Measurements from ENCODE around the gene ZSCAN25.
"Not testable (repeated sequence)": the region's sequence is repeated elsewhere in the genome, so short reads cannot be mapped to it uniquely, and the experiment has no call there.

Gene ZSCAN25

DNA sequence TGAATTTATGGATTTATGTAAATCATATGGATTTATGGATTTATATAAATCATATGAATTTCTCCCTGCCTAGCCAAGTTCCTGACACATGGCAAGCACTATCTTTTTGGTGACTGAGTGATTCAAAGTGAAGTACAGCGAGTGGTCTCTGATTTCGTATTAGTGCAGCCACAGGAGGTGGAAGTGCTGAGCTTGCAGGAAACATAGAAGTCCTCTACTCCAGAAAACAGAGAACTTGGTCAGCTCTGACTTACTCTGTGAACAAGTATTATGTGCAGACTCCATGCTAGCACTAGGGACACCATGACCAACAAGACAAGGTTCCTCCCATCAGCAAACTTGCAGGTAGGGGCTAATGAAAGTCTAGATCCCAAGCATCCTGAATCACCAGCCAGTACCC lies 34.5 kb downstream of the ZSCAN25 start:
- no peak for DNase-seq

DNA sequence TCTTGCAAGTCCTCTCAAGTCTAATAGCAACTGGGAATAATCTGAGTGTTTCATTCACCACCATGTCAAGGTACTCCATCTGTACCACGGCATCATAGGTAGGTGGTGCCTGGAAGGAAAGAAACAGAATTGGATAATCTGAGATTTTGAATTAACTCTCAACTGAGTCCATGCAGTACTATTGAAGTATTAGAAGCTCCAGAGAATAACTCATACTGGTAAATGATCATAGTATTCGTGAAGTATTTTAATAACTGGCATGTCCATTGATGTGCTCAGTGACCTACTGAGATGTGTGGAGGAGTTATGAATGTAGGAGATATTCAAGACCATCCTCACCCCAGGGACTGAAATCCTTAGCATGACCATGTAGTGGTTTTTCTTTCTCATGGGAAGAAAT lies 35.9 kb downstream of the ZSCAN25 start:
- DNase-seq, result no peak

DNA sequence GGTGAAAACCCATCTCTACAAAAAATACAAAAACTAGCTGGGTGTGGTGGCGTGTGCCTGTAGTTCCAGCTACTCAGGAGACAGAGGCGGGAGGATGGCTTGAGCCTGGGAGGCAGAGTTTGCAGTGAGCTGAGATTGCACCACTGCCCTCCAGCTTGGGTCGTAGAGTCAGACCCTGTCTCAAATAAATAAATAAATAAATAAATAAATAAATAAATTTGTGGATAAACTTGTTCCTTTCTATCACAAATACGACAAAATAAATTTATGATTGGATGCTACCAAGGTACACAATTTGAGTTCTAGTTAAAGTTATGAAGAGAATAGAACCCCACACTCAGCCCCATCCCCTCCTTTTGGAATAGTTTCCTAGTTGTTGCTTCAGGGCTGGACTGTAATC lies 36.5 kb downstream of the ZSCAN25 start:
- DNase-seq, result not testable (repeated sequence)

- DNase-seq, result no peak
These were observed 37.0 kb downstream of the ZSCAN25 start for GRCh38 chr7:99653754-99654153.

DNA sequence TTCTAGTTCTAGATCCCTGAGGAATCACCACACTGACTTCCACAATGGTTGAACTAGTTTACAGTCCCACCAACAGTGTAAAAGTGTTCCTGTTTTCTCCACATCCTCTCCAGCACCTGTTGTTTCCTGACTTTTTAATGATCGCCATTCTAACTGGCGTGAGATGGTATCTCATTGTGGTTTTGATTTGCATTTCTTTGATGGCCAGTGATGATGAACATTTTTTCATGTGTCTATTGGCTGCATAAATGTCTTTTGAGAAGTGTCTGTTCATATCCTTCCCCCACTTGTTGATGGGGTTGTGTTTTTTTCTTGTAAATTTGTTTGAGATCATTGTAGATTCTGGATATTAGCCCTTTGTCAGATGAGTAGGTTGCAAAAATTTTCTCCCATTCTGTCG lies 37.9 kb downstream of the ZSCAN25 start:
- not testable (repeated sequence) for DNase-seq

- not testable (repeated sequence) for DNase-seq
These were observed 41.1 kb downstream of the ZSCAN25 start for GRCh38 chr7:99657879-99658278.

DNA sequence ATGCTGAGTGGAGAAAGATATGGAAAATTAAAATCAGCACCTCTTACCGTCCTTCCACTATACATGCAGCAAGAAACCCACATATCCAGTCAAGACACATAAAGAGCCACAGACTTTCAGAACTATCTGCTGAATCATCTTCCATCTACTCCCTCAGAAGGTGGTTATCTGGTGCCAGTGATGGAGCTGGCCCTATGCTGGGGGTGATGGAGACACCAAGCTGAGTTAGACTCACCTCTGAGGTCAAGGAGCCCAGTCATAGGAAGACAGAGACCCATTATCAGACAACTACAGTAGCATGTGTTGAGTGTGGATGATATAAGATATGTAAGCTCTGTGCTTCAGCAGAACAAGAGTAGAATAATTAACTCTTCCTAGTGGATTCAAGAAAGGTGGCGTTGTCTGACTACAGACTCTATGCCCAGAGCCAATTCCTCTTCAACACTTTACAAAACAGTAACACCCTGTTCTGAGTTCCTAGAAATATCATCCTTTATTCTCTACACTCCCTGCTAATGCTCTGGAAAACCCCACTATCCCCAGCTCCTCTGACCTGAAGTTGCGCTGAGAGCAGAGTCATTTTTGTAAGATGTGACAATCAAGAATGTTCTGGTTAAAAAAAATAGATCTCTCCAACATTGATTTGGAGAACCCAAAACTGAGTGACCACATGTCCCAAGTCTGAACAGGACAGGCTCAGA lies 48.7 kb downstream of the ZSCAN25 start:
- DNase-seq, result no peak

DNA sequence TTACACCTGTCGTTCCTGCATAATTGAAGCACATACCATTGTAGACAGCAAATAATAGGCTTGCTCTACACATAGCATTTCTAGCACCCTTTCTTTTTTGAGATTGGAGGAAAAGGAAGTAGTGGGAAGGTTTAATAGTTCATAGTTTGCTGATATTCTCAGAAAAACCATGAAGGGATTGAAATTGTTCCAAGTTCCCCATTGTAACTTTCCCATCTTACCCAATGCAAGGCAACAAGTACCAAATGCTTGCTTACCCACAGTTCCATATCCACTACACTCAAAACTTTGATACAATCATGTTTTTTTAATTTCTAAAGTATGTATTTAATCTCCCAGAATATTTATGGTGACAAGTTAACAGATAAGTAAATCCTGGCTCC lies 49.3 kb downstream of the ZSCAN25 start:
- no peak for DNase-seq

DNA sequence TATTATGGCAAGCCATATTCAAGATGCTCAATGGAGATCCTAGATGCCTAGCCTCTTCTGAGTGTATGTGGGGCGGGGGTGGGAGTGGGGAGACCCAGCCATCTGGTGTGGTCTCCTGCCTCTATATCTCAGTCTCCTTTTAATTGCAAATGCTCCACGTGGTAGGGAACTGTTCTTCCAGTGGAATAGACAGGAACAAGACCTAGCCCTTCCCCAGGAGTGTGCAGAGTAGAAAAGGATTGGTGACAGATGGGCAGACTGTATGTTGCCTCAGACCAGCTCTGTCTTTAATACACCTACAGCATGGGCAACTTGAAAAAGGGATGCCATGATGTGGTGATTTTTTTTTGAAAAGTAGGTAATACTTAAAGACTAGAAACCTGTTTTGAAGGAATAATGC lies 50.4 kb downstream of the ZSCAN25 start:
- no peak for DNase-seq

- no peak for DNase-seq
These were observed 51.8 kb downstream of the ZSCAN25 start for GRCh38 chr7:99668541-99668940.

DNA sequence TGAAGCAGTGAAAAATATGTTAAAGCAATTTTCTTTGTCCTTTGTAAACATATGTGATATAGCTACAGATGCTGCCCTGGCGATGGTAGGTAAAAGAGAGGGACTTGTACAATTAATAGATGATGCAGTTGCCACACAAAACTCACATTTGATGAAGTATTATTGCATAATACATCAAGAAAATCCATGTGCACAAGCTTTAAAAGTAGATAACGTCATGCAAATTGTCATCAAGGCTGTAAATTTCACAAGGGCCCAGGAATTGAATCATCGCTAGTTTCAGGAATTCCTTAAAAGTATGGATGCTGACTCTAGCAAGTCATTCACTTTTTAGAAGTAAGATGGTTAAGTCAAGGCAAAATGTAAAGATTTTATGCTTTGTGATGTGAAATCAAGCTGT lies 53.0 kb downstream of the ZSCAN25 start:
- DNase-seq, result no peak

DNA sequence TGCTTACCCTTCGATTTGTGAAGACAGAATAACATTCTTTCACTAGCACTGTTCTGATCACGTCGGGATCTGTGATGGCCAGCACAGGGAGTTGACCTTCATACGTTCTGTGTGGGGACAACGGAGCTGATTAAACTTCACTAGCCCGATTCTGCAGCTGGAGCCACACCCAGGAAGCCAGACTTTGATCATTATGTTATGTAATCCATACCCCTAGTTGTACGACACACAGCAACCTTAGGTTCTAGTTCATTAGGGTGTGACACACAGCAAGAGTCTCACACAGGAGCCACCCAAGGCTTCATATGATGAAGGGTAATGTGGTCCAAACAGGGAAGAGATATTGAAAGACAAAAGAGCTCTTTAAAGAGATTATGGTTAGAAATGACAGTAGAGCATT lies 55.8 kb downstream of the ZSCAN25 start:
- DNase-seq, result no peak

DNA sequence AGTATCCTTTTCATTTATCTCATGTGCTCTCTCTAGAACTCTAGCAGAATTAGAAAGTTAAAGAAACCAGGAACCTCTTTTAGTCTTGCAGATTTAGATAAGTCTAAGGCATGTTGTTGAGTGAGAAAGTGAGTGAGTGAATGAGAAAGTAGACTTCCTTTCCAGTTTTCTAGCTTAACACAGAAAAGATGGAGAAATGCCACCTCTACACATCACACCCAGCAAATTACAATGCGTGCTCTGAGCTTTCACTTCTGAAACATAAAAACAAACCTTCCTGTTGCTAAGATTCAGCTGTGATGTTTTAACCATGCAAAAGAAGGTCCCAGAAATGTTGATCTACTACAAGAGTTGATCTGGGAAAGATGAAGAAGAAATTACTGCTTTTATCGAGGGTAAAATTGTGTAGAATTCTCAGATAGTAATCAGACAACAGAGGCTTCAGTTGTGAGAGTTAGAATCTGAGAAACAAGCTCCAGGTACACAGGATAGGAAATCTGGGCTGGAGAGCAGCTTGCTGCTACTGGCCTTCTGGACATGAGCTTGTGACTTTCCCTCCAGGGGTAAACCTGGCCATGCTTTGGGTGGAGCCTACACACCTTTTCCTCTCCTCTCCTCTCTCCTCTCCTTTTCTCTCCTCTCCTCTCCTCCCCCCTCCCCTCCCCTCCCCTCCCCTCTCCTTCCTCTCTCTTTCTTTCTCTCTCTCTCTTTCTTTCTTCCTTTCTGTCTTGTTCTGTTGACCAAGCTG lies 58.4 kb downstream of the ZSCAN25 start:
- DNase-seq, result no peak

GRCh38 chr7:99677013-99677647 lies 60.4 kb downstream of the ZSCAN25 start:
- no peak for DNase-seq

GRCh38 chr7:99677648-99678045 lies 60.9 kb downstream of the ZSCAN25 start:
- no peak for DNase-seq

DNA sequence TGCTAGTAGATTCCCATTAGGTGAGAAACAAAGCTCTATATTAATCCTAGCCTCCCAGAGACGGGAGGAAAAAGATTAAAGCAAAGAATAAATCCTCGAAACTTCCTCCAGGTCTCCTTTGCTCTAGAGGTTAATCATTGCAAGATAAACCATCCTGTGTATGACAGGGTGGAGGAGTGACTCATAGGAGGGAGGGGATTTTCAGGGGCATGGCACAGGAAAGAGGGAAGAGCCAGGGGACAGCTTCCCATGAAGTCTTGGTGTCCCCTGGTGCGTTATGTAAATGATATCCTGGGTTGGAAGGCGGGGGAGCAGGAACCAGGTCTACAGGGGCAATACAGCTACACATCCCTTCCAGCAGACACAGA lies 62.3 kb downstream of the ZSCAN25 start:
- DNase-seq, result no peak

DNA sequence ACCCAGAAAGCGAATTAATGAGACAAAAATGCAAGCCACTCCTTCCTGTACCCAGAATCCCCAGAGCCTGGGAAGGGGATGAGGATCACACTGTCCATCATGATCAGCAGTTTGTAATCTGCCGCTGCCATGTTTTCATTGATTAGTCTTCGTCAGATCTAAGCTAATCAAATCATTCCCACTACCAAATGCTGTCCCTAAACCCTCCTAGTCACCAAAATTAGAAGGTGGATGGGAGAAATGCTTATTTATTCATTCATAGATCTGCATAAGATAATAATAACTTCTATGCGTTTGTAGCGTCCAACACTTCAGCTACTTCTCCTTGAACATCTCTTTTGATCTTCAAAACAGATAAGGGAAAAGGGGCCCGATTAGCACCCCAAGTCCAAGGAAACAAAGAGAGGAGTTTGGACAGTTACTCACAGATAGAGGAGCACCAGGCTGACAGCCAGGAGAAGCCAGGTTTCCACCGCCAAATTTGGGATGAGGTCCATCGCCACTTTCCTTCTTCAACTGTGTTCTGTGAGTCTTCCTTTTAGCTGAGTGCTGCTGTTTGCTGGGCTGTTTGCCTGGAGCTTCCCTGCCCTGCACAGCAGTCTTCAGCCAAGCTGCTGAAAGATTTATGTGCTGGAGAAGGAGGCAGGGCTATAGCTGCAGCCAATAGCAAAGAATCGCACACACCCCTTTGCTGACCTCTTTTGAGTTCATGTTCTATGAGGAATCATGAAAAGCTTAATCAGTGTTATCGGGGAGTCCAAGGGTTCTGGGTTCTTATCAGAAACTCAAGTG lies 62.9 kb downstream of the ZSCAN25 start, which contains the start of gene CYP3A5:
Gene CYP3A5 (minus strand): TSS at position 597 of the 792 bp plus-strand sequence. CDS start 100 bp downstream, at position 497.
- DNase-seq, result no peak
